IMR-90 (cell line): Measurements from ENCODE around the gene CDKL5. TPM values are rescaled to one million over a fixed set of nuclear protein-coding genes. Genes with fewer than 3 reads are reported as not detected.

Experiments
- ATAC-seq: fragments of 200-7000 bp; cut with Tn5 transposase; 2 replicates; pipeline ENCODE4 v1.9.1; 2020; ENCODE audit warnings: low read depth, mild to moderate bottlenecking, moderate library complexity
- BruUV-seq: library from RNA; stranded (reverse); fragments of 400-500 nt; replicated peaks from 2 replicates; lab custom pipeline; 2021; lab: Mats Ljungman, UMichigan
- CTCF ChIA-PET: fragments of 300-600 bp; formaldehyde crosslinking; extraction: SDS; loops from one replicate; lab custom pipeline; 2021; ENCODE audit warnings: antibody characterized with exemption; lab: Yijun Ruan, JAX
- POLR2A ChIA-PET: fragments of 300-600 bp; sonication (Branson Sonifier 250); formaldehyde crosslinking; loops from one replicate; lab custom pipeline; 2022; ENCODE audit warnings: antibody characterized with exemption; ENCODE audit not compliant: unreplicated experiment; lab: Charles Lee
- DNase-seq: peaks from one replicate; pipeline ENCODE4 v3.0.0; 2013
- H2AFZ ChIP-seq: replicated peaks from 2 replicates; pipeline ENCODE3; 2013; ENCODE audit warnings: low read length, mild to moderate bottlenecking; ENCODE audit not compliant: poor library complexity
- H2AK5ac ChIP-seq: 2 replicates; pipeline ENCODE4 v1.6.1; 2013; ENCODE audit warnings: low read depth, low read length, inconsistent platforms
- H2AK9ac ChIP-seq: replicated peaks from 2 replicates; pipeline ENCODE3; 2013; ENCODE audit warnings: mild to moderate bottlenecking, low read depth, low read length, moderate library complexity; ENCODE audit not compliant: poor library complexity
- H2BK120ac ChIP-seq: 2 replicates; pipeline ENCODE4 v1.6.1; 2013; ENCODE audit warnings: low read depth, low read length, inconsistent platforms
- H2BK15ac ChIP-seq: 3 replicates; pipeline ENCODE4 v1.6.1; 2013; ENCODE audit warnings: low read depth, low read length, inconsistent platforms
- H2BK20ac ChIP-seq: 2 replicates; pipeline ENCODE4 v1.6.1; 2013; ENCODE audit warnings: low read depth, mild to moderate bottlenecking, inconsistent platforms, low read length, moderate library complexity
- H2BK5ac ChIP-seq: 2 replicates; pipeline ENCODE4 v1.6.1; 2013; ENCODE audit warnings: mild to moderate bottlenecking, low read depth, low read length, inconsistent platforms; ENCODE audit not compliant: poor library complexity, severe bottlenecking
- H3K14ac ChIP-seq: replicated peaks from 2 replicates; pipeline ENCODE4 v1.6.1; 2013; ENCODE audit warnings: low read depth, low read length, inconsistent platforms
- H3K18ac ChIP-seq: 2 replicates; pipeline ENCODE4 v1.6.1; 2013; ENCODE audit warnings: low read depth, low read length, control low read depth
- H3K23ac ChIP-seq: 2 replicates; pipeline ENCODE4 v1.6.1; 2013; ENCODE audit warnings: low read depth, low read length, inconsistent platforms
- H3K27ac ChIP-seq: 2 replicates; pipeline ENCODE4 v1.5.1; 2013; ENCODE audit warnings: mild to moderate bottlenecking, control low read depth, low read length; ENCODE audit not compliant: insufficient read depth
- H3K27me3 ChIP-seq: 2 replicates; pipeline ENCODE4 v1.6.1; 2013; ENCODE audit warnings: low read length; ENCODE audit not compliant: control insufficient read depth, insufficient read depth
- H3K36me3 ChIP-seq: 2 replicates; pipeline ENCODE4 v1.6.1; 2013; ENCODE audit warnings: low read length, mixed read lengths; ENCODE audit not compliant: control insufficient read depth, insufficient read depth
- H3K4ac ChIP-seq: 2 replicates; pipeline ENCODE4 v1.6.1; 2013; ENCODE audit warnings: low read depth, low read length, inconsistent platforms
- H3K4me1 ChIP-seq: 2 replicates; pipeline ENCODE4 v1.6.1; 2013; ENCODE audit warnings: low read length, mixed read lengths; ENCODE audit not compliant: control insufficient read depth, insufficient read depth
- H3K4me2 ChIP-seq: 2 replicates; pipeline ENCODE4 v1.6.1; 2013; ENCODE audit warnings: low read depth, mild to moderate bottlenecking, control low read depth, low read length, moderate library complexity
- H3K4me3 ChIP-seq: 2 replicates; pipeline ENCODE4 v1.5.1; 2013; ENCODE audit warnings: low read depth, mild to moderate bottlenecking, control low read depth, low read length, moderate library complexity; ENCODE audit not compliant: insufficient read depth
- H3K56ac ChIP-seq: 2 replicates; pipeline ENCODE4 v1.6.1; 2013; ENCODE audit warnings: low read length, inconsistent platforms; ENCODE audit not compliant: insufficient read depth; ENCODE audit errors: extremely low read depth
- H3K79me1 ChIP-seq, 2 experiments: 2 replicates each; pipeline ENCODE4 v1.6.1; 2013; ENCODE audit warnings: low read length in 2 of 2, inconsistent platforms in 1 of 2, low read depth in 1 of 2
- H3K9ac ChIP-seq: 2 replicates; pipeline ENCODE4 v1.6.1; 2013; ENCODE audit warnings: low read depth, low read length, control low read depth
- H3K9me1 ChIP-seq: 2 replicates; pipeline ENCODE4 v1.6.1; 2013; ENCODE audit warnings: low read length, inconsistent platforms; ENCODE audit not compliant: insufficient read depth
- H3K9me3 ChIP-seq: 2 replicates; pipeline ENCODE4 v1.6.1; 2013; ENCODE audit warnings: low read length; ENCODE audit not compliant: control insufficient read depth, insufficient read depth
- H4K20me1 ChIP-seq: 2 replicates; pipeline ENCODE4 v1.6.1; 2013; ENCODE audit warnings: low read length, inconsistent platforms; ENCODE audit not compliant: insufficient read depth
- H4K5ac ChIP-seq: 2 replicates; pipeline ENCODE4 v1.6.1; 2013; ENCODE audit warnings: mild to moderate bottlenecking, low read depth, low read length, control low read depth
- H4K8ac ChIP-seq, 2 experiments: 2 replicates each; pipeline ENCODE4 v1.6.1; 2013; ENCODE audit warnings: low read depth in 2 of 2, low read length in 2 of 2, control low read depth in 1 of 2, inconsistent platforms in 1 of 2
- H4K91ac ChIP-seq: 2 replicates; pipeline ENCODE4 v1.6.1; 2013; ENCODE audit warnings: low read depth, low read length, inconsistent platforms; ENCODE audit not compliant: insufficient read depth
- RAD21 ChIP-seq: IDR thresholded peaks from 2 replicates; pipeline ENCODE4 v1.6.1; 2012; ENCODE audit warnings: low read length, improper control_type of control experiment
- WGBS, 2 experiments: methylation state at CpG; one replicate each; pipeline versions ENCODE4 v1.1.5 to v1.1.7; 2013; ENCODE audit warnings: missing lambda C conversion rate in 2 of 2; ENCODE audit not compliant: insufficient read length in 1 of 2; ENCODE audit errors: extremely low coverage in 2 of 2; 5-methylcytosine and 5-hydroxymethylcytosine counted together
- dilution Hi-C: fragments of 300-500 bp; cut with HindIII; formaldehyde crosslinking; loops from one replicate; pipeline ENCODE4 v1.14.3; 2018; ENCODE audit warnings: low sequenced_read_pairs; ENCODE audit not compliant: unreplicated experiment
- in situ Hi-C: fragments of 300-500 bp; cut with MboI; formaldehyde crosslinking; loops from 3 replicates; pipeline ENCODE4 v1.14.3; 2019; ENCODE audit warnings: low sequenced_read_pairs, inconsistent platforms, mixed read lengths
- intact Hi-C: fragments of 100-400 bp; cut with micrococcal nuclease; formaldehyde crosslinking; loops from 2 replicates; pipeline ENCODE4 v1.10.0; 2022
- polyA plus RNA-seq, 3 experiments: library from polyadenylated mRNA; depleted of rRNA; stranded (reverse); fragments of >200 nt; gene quantifications; 2 replicates each; pipeline ENCODE4 v1.2.3, GENCODE V29; 2012; ENCODE audit warnings: low replicate concordance in 1 of 3
- total RNA-seq: library from RNA; depleted of rRNA; stranded (reverse); fragments of >200 nt; gene quantifications from 2 replicates; pipeline ENCODE4 v1.2.3, GENCODE V29; 2012

Gene CDKL5
- total and polyA plus RNA-seq, 2 of the 4 experiments (the other 2 are of a cell fraction), result 3.5 to 9.7 TPM

DNA sequence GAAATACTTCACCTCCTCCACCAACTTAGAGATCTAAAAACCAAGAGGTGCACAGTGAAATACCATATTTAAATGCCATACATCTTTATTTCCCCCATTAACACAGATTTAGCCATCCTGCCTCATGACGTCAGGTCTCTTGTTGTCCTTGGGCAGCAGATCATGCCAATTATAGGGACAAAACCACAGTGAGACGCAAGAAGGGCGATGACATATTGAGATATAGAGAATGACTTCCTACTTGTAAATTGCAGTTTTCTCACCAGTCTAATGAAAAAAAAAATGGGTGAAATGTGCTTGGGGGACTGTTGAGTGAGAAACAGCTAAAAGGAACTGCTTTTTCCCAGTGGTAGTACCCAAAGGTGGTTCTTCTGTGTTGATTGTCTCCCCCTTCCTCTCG is 222.2 kb downstream of the CDKL5 start:
- Histone ChIP-seq H3K14ac (no peak overlapping the region), H3K4me3 (no peak overlapping the region), H3K27ac (no peak overlapping the region), H3K4ac (no peak overlapping the region), H3K18ac (no peak overlapping the region), H3K79me1 (no peaks in the 10 kb centered on the region), H4K91ac (no peak overlapping the region), H3K36me3 (no peaks in the 10 kb centered on the region), H2BK120ac (no peak overlapping the region), H3K27me3 (no peaks in the 10 kb centered on the region), H3K9ac (no peak overlapping the region), H2BK15ac (no peak overlapping the region), H2AFZ (no peak overlapping the region), H2BK20ac (no peak overlapping the region), H3K56ac (no peak overlapping the region), H3K9me3 (no peaks in the 10 kb centered on the region; the same call in 1 of the 2 replicates), H3K4me2 (no peak overlapping the region), H3K4me1 (no peaks in the 10 kb centered on the region), H4K5ac (no peak overlapping the region), H2AK9ac (no peak overlapping the region), H3K9me1 (no peaks in the 10 kb centered on the region), H2AK5ac (no peak overlapping the region), H4K8ac (no peak overlapping the region), H2BK5ac (no peak overlapping the region), H4K20me1 (no peaks in the 10 kb centered on the region), H3K23ac (no peak overlapping the region)
- ChIA-PET CTCF (no interaction called here), POLR2A (no interaction called here)
- DNase-seq (no peak), ATAC-seq (no peak)
- no CpG with 5 or more reads among the region's 4 CpGs for WGBS, 2 experiments
- dilution Hi-C loops, result no loop called here
- no peak for TF ChIP-seq RAD21
- intact Hi-C loops, result no loop called here
- in situ Hi-C loops, result no loop called here
- no TSS peak for BruUV-seq
